SK-N-SH treated with all-trans-retinoic acid at 6 μM for 48 hours (cell line): ENCODE results near the gene SEMA3D.

Experiments used
- CREB5 ChIP-seq: fragments of 250-450 bp; sonication (Bioruptor Pico); IDR thresholded peaks from 2 replicates; pipeline ENCODE4 v1.5.1; 2020; ENCODE audit warnings: low read depth, mild to moderate bottlenecking, moderate library complexity
- CSRNP3 ChIP-seq: fragments of 250-450 bp; sonication (Bioruptor Pico); IDR thresholded peaks from 2 replicates; pipeline ENCODE4 v1.5.1; 2021; ENCODE audit warnings: mild to moderate bottlenecking, moderate library complexity
- ESRRG ChIP-seq: fragments of 250-450 bp; sonication (Bioruptor Pico); IDR thresholded peaks from 2 replicates; pipeline ENCODE4 v1.6.1; 2021; ENCODE audit warnings: mild to moderate bottlenecking
- ISL1 ChIP-seq: fragments of 250-450 bp; sonication (Bioruptor Pico); IDR thresholded peaks from 2 replicates; pipeline ENCODE4 v2.1.2; 2022; ENCODE audit warnings: mild to moderate bottlenecking, moderate library complexity
- ZNF70 ChIP-seq: fragments of 450-650 bp; formaldehyde crosslinking; IDR thresholded peaks from 2 replicates; pipeline ENCODE4 v1.5.0; 2020; ENCODE audit warnings: mild to moderate bottlenecking, moderate library complexity
- TF ChIP-seq, protein P1 (sequence below): fragments of 250-450 bp; sonication (Bioruptor Pico); IDR thresholded peaks from 2 replicates; pipeline ENCODE4 v1.8.0; 2020; ENCODE audit warnings: mild to moderate bottlenecking, moderate library complexity, borderline replicate concordance

DNA sequence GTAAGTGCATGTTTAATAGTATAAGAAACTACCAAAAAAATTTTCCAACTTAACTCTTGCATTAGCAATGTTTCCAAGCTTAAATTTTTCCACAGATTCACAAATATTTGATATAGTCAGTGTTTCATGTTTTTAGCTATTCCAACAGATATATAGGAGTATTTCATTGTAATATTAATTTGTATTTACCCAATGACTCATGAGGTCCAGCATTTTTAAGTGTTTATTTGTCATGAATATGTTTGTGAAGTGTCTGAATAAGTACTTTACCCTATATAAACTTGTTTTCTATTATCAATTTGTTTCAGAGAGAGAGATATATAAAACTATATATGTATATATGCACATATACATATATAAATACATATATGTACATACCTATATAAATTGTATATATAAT lies 71.0 kb downstream of the SEMA3D start:
- TF ChIP-seq ZNF70 (CRISPR knock-in tag) (no peak), ISL1 (CRISPR knock-in tag) (no peak), CREB5 (CRISPR knock-in tag) (no peak), ESRRG (CRISPR knock-in tag) (no peak), CSRNP3 (CRISPR knock-in tag) (no peak)
- TF ChIP-seq, protein P1, sequence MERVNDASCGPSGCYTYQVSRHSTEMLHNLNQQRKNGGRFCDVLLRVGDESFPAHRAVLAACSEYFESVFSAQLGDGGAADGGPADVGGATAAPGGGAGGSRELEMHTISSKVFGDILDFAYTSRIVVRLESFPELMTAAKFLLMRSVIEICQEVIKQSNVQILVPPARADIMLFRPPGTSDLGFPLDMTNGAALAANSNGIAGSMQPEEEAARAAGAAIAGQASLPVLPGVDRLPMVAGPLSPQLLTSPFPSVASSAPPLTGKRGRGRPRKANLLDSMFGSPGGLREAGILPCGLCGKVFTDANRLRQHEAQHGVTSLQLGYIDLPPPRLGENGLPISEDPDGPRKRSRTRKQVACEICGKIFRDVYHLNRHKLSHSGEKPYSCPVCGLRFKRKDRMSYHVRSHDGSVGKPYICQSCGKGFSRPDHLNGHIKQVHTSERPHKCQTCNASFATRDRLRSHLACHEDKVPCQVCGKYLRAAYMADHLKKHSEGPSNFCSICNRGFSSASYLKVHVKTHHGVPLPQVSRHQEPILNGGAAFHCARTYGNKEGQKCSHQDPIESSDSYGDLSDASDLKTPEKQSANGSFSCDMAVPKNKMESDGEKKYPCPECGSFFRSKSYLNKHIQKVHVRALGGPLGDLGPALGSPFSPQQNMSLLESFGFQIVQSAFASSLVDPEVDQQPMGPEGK (CRISPR knock-in tag): no peak
